ENCODE results near the gene ST8SIA3.

Gene ST8SIA3

GRCh38 chr18:57352271-57352701, at the start of gene ST8SIA3:
ST8SIA3 (plus strand) TSS chr18:57352557; CDS start chr18:57352847, 290 bp downstream.
- DNase-seq (ENCODE audit: low read depth): no peak

DNA sequence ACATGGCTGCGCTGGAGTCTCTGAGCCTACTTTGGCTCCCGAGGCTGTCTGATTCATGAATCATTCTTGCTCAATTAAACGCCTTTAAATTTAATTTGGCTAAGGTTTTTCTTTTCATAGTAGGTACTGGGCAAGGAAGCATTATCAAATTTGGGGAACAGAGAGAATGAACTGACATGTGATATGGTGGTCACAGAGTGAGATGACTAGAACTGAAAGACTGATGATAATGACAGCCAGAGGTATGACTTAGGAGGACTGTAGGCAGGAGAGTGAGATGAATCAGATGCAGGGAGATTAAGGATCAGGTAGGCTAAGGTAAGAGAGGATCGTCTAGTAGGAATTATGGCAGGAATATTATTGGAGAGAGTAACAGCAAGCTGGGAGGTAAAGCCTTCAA, 40.9 kb upstream of the ST8SIA3 start:
- DNase-seq (ENCODE audit: low read depth): no peak

DNA sequence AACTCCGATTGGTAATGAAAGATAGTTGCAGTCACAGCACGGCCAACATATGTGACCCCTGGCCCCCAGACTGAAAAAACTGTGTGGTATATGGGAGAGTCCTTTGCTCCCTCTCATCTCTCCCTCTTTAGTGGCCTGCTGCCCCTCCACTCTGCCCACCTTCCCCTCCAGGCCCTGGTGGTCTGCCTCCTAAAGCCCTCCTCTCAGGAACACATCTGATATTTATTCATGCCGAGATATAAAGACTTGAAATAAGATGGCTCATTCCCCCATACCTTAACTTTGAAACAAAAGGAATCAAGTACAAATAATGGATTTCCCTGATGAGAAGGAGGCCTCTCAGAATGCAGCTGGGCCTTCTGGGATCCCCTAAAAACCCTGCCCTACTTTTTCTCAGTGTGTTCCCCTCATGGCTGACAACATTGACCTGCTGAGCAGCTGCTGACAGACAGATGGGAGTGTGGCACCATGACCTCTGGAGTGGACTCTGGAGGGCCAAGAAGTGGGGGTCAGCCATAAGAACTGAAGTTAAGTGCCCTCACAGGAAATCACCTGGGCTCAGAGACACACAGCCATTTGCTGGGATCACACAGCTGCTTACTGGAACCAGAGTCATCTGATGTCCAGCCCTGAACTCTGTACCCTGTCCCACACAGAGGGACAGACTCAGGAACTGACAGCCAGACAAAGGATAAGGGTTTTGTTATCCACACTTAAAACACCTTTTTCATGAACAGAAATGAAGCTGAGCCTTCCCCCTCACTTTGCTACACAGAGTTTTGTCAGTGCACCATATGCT, 39.8 kb upstream of the ST8SIA3 start:
- no peak for DNase-seq (ENCODE audit: low read depth)

DNA sequence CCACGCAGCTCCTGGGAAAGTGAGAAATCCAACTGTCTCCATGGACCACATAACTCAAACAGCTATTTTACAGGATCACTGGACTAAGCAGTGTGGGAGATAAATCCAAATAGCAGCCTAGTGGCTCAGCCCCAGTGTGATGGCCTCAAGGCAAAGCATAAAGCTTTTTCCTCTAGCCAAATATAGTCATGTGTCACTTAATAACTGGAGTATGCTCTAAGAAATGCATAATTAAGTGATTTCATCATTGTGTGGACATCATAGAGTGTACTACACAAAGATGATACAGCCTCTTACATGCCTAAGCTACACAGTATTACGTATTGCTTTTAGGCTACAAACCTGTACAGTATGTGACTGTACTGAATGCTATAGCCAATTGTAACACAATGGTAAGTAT, 31.8 kb upstream of the ST8SIA3 start:
- DNase-seq (ENCODE audit: low read depth): no peak

GRCh38 chr18:57325491-57326166, 26.7 kb upstream of the ST8SIA3 start:
- no peak for DNase-seq (ENCODE audit: low read depth)

- DNase-seq (ENCODE audit: low read depth): no peak
Measured at GRCh38 chr18:57326718-57327323, 25.5 kb upstream of the ST8SIA3 start.

- DNase-seq (ENCODE audit: low read depth): no peak
Measured at GRCh38 chr18:57328665-57329064, 23.7 kb upstream of the ST8SIA3 start.

DNA sequence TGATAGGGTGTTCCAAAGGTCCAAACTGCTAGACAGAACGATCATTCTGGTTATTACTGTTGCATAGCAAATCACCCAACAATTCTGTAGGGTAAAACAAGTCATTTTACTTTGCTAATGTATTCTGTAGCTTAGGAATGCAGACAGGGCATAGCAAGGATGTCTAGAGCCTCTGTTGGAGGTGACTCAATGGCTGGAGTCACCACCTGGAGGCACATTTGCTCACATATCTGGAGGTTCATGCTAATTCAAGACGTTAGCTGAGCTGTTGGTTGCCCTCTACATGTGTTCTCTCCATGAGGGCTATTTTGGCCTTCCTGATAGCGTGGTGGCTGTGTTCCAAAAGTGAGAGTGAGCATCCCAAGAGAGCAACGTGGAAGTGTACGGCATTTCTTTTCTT, 22.5 kb upstream of the ST8SIA3 start:
- no peak for DNase-seq (ENCODE audit: low read depth)

DNA sequence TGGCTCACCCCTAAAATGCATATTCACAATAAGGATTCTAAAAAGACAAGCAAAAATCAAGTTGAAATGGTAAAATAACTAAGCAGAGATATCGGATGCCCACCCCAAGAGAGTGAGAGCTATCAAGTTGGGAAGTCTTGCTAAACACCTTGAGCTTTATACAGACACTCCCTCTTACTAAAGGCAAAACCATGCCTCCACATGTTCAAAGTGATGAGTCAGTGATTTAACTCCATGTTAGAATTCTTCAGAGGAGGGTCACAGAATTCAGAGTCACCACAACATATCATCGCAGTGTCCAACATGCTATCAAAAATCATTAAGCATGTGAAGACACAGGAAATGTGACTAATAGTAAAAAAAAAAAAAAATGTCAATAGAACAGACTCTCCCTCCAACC, 20.6 kb upstream of the ST8SIA3 start:
- DNase-seq (ENCODE audit: low read depth): no peak

GRCh38 chr18:57333940-57334339, 18.4 kb upstream of the ST8SIA3 start:
- DNase-seq (ENCODE audit: low read depth): no peak

- DNase-seq (ENCODE audit: low read depth): no peak
Measured at GRCh38 chr18:57334383-57334782, 18.0 kb upstream of the ST8SIA3 start.

GRCh38 chr18:57336343-57336742, 16.0 kb upstream of the ST8SIA3 start:
- no peak for DNase-seq (ENCODE audit: low read depth)

GRCh38 chr18:57337890-57338289, 14.5 kb upstream of the ST8SIA3 start:
- DNase-seq (ENCODE audit: low read depth): no peak

DNA sequence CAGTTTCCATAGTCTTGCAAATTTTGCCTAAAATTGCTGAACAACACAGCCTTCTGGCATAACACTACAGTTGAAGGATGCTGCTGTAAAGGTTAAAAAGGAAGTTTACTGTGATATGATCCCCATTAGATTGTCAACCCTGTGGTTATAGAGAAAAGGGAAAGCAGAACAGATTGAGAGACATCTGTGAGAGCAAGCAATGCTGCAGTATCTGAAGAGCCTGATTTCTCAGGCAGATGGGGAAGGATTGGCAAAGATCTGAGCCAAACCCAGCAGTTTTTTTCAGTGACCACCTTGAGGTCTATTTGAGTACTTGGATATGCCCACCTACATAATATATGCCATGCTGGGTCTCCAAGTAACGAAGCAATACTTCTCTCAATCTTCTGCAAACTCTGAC, 8.5 kb upstream of the ST8SIA3 start:
- DNase-seq (ENCODE audit: low read depth): no peak

- no peak for DNase-seq (ENCODE audit: low read depth)
Measured at GRCh38 chr18:57346876-57347275, 5.5 kb upstream of the ST8SIA3 start.

- DNase-seq (ENCODE audit: low read depth): no peak
Measured at GRCh38 chr18:57347784-57348183, 4.6 kb upstream of the ST8SIA3 start.

GRCh38 chr18:57352761-57353136, 392 bp downstream of the ST8SIA3 start:
- no peak for DNase-seq (ENCODE audit: low read depth)

DNA sequence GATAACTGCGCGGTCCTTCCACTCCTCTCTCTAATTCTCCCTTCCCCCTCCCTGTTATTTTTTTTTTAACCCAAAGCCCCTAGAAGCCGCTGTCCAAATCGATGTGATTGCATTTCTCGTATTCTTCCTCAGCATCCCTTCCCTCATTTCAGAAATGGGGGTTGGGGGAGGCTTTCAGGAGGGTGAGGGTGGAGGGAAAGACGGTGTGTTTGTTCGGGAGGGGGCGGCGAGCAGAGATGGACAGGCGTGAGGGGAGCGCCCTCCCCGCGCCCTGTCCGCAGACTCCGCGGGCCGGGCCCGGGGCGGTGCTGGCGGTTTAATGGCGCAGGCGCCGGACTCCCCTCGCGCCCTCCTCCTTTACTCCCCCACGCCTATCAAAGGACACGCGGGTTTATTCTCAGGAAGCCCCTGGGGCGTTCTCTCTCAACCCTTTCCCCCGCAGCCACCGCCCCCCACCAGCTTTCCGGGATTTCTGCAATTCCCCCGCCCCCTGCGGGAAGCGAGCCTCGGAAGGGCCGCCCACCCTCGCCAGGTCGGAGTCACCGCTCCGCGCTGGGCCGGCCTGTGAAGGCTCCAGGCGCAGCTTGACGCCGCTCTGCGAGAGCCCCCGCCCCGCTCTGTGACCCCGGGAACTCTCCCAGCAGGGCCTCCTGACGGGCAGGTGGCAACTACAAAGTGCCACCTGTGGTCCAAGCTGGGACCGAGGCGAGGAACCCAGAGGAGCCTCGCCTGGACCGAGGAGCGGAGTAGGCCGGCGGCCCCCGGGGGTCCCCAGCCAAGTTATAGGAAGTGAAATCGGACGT, 981 bp downstream of the ST8SIA3 start:
- DNase-seq (ENCODE audit: low read depth): no peak

DNA sequence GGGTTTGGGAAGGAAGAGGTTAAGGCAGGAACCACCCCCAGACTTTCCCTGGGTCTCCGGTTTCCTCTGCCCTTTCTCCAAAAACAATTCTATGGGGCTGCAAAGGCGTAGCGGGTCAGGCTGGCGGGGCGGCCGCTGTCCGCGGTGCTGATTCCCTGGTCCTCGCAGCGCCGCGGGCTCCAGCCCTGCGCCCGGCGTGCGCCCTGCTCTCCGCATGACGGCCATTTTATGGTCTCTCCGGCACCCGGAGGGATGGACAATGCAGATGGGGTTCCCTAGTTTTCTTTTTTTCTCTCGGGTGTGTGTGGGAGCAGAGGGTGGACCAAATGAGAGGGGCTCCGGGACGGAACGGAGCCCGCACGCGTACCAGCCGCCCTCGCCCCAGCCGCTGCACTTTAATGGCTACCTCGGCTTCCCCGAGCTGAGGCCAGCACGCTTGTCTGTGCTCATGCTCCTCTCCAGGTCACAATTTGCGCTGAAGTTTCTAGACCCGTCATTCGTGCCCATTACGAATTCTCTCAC, 1.6 kb downstream of the ST8SIA3 start:
- no peak for DNase-seq (ENCODE audit: low read depth)

GRCh38 chr18:57359433-57359832, 7.1 kb downstream of the ST8SIA3 start:
- no peak for DNase-seq (ENCODE audit: low read depth)

DNA sequence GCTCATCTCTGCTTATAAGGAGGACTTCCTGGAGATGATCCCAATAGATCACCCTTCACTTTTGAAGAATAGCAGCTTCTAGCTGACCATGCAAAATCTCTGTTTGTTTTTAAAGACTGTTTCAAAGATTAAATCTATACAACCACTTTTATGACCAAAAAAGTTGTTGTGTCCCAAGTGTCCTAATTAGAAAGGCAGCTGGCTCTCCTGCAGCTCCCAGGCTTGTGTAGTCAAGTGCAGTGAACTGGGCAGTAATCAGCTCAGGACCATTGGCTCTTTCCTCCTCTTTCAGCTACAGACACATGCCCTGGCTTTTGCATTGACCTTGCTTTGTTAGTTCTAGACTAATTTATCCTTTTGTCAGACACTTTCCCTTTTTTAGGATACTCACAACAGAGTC, 10.4 kb downstream of the ST8SIA3 start:
- no peak for DNase-seq (ENCODE audit: low read depth)

DNA sequence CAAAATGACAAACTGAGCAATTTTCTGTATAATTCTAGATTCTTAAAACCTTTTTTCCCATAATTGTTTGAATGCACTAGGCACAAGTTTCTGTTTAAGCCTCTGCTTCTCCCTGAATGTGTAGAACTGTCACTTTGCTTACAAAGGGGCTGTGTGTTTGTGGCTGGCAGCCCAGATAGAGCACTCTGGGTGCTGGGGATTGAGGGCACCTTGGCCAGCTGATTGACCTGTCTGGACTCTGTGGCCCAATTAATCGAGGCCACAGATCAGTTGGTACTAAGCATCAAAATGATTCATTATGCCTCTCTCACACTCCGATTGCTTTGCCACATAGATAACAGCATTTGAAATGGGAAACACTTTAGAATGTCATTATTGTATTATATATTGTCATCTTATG, 12.1 kb downstream of the ST8SIA3 start:
- DNase-seq (ENCODE audit: low read depth): no peak

All from T-helper 22 cell (primary cell).